Activated CD4-positive, CD25-positive, alpha-beta regulatory T cell (primary cell): ENCODE measurements around the gene MMP24.
"Not testable (repeated sequence)": the region's sequence is repeated elsewhere in the genome, so short reads cannot be mapped to it uniquely, and the experiment has no call there.

Experiments
- DNase-seq, 4 experiments: peaks; one replicate each; lab custom pipeline; 2025; lab: John Stamatoyannopoulos, UW

Gene MMP24

DNA sequence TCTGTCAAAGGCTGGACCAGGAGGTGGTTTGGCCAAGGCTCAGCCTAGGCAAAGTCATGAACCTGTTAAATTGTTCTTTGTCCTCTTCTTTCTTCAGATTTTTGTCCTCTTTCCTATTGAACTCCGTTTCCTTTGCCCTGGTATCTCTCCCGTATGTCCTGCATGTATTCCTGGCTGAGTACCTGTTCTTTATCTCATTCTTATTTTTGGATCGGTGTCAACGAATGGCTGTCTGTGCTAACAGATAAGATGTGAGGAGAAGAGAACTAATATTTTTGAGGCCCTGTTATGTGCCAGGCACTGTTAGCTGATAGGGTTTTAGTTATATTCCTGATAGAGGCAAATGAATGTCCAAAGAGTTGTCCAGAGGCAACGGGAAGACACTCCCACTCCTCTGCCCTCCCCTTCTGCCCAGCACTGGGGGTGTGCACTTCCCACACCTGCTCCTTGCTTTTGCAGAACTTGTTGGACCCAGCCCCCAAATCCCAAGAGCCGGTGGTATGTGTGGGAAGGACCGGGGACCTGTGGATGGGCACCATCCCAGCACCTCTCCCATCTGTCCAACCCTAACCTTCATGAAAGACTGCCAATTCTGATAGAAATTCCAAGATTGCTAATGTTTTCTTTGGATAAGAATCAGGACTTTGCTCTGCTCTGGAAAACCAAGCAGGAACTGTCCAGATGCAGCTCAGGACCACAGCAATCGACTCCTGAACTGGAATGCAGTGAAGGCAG lies 30.9 kb downstream of the MMP24 start:
- no peak for DNase-seq

DNA sequence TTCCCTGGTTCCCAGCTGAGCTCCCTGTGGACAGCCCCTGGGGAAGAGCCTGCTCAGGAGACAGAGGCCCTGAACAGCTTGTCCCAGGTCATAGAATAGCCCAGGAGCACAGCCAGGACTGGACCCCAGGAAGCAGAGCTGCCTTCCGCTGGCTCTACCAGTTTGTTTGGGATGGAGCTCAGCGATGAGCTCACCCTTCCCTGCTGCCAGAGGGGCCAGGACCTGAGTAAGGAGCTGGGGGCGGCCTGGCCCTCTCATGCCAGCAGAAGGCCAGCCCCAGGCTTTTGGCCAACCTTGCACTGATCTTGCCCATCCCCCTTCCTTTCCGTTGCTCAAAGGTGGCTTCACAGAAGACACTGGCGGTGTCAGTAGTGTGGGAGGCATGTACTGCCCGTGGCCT lies 33.9 kb downstream of the MMP24 start:
- no peak for DNase-seq

GRCh38 chr20:35262321-35262720 lies 35.8 kb downstream of the MMP24 start:
- DNase-seq: not testable (repeated sequence)

GRCh38 chr20:35262731-35263531 lies 36.4 kb downstream of the MMP24 start:
- not testable (repeated sequence) for DNase-seq

- DNase-seq: no peak
Measured at GRCh38 chr20:35263532-35264341, 37.2 kb downstream of the MMP24 start.

- DNase-seq: no peak
Measured at GRCh38 chr20:35264755-35265154, 38.3 kb downstream of the MMP24 start.

DNA sequence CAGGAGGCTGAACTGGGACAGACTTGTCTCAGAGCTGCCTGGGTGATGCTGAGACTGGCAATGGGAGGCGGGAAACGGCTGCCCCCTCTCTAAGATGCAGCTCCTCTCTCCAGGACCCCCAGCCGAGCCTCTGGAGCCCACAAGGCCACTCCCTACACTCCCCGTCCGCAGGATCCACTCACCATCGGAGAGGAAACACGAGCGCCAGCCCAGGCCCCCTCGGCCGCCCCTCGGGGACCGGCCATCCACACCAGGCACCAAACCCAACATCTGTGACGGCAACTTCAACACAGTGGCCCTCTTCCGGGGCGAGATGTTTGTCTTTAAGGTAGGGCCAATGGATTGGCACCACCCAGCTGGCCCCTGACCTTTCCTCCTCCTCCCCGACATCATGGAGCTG lies 40.6 kb downstream of the MMP24 start:
- DNase-seq: no peak

DNA sequence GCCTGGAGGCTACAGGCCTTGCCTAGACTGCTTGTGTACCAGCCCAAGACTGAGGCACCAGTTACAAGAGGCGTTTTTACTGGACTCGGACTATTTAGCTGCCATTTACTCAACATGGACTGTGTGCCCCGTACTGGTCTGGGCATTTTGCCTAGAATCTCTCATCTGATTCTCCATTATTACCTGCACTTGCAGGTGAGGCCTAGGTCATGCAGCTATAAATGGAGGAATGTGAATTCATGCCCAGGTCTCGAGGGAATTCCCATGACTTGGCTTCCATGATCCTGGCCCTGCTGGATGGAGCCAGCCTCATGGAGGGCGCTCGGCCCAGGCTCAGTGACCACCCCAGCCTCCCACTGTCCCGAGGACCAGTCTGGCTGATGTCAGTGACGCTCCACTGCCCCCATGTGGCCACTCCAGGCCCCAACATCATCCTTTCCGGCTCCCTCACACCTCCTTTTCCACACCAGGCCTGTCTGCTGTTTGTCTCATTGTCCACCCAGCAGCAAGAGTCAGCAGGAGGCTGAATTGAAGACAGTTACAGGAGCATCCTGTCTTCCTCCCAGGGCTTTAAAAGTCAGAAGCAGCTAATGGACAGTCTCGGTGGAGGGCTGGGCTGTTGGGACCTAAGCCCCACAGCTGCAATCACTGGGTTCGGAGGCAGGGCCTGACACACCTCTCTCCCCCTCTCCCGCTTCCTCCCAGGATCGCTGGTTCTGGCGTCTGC lies 42.7 kb downstream of the MMP24 start:
- DNase-seq: no peak

DNA sequence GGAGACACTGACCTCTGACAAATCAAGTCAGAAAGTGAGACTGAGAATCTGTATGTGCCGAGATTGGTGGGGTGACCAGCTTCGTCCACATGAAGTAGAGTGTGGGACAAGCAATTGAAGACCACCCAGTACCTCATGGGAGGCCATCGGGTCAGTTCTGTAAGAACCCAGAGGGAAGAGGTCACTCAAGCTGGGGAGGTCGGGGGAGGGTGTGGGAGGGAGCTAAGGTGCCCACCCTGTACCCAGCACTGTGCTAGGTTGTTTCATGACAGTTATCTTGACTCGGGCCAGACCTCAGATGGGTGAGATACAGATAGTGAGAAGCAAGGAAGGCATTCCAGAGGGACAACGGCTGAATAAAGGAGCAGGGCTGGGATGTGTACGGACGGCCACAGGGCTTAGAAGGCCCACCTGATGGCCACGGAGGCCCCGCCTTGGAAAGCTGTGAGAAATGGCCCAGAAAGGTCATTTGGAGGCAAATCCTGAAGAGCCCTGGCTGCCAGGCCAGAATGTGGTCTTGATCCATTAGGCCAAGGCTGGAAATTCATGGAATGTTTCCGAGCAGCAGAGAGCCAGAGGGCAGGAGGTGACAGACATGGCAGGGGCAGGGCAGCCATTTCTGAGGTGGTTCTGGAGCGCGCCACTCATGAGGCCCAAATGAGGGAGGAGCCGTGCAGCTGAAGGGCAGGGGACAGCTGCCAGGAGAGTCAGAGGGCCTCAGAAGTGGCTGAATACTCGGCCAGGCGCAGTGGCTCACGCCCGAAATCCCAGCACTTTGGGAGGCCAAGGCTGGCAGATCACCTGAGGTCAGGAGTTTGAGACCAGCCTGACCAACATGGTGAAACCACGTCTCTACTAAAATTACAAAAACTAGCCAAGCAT lies 43.8 kb downstream of the MMP24 start:
- no peak for DNase-seq

DNA sequence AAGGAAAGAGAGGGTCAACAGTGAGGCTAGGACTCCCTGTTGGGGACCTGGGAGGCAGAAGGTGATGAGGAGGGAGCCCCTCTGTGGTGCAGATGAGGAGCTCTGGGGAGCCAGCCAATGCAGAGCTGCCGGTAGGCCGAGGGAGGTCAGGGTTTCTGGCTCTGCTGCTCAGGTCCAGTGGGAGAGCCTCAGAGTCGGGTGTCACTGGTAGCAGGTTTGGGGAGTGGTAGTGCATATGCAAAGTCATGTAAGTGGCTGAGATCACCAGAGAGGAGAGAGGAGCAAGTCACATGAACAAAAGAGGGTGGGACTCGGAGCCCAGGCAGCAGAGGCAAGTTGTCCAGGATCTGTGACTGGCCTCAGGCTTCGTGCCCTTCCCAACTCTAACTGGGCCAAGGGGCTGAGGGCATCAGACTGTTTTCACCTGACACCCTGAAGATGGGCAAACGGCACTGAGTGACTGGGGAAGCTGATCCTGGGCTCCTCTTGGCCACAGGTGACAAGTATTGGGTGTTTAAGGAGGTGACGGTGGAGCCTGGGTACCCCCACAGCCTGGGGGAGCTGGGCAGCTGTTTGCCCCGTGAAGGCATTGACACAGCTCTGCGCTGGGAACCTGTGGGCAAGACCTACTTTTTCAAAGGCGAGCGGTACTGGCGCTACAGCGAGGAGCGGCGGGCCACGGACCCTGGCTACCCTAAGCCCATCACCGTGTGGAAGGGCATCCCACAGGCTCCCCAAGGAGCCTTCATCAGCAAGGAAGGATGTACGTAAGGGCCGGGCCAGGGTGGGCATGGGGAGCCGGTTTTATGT lies 44.8 kb downstream of the MMP24 start:
- no peak for DNase-seq

- no peak for DNase-seq
Measured at GRCh38 chr20:35271904-35272303, 45.4 kb downstream of the MMP24 start.

DNA sequence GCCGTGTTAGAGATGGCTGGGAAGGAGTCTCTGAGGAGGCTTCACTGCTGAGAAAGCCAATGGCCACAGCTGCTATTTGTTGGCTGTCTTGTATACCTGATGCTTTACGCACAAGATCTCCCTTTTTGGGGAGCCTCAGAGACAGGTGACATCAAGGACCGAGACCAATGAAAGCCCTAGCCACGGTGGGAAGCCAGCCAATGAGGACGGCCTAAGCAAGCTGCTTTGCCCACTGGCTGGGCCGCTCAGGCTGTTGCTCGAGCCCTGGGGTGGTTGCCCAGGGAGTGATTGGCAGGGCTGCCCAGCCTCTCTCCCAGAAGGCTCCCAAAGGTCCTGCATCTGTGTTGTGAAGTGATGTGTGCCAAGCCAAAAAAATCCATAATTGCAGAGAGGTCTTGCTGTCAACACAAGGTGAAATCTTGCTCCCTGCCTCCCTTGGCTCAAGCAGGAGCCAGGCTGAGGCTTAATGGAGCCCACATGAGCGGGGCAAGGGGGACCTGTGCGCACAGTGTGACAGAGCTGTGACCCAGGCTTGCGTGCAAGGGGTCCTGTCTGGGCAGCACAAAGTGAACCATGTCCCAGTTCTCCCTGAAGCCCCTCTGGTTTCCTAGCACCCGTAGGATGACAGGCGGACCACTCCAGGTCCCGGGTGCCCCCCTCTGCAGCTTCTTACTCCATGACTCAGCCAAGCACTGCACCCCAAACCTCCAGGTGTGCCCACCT lies 47.1 kb downstream of the MMP24 start:
- DNase-seq: no peak

DNA sequence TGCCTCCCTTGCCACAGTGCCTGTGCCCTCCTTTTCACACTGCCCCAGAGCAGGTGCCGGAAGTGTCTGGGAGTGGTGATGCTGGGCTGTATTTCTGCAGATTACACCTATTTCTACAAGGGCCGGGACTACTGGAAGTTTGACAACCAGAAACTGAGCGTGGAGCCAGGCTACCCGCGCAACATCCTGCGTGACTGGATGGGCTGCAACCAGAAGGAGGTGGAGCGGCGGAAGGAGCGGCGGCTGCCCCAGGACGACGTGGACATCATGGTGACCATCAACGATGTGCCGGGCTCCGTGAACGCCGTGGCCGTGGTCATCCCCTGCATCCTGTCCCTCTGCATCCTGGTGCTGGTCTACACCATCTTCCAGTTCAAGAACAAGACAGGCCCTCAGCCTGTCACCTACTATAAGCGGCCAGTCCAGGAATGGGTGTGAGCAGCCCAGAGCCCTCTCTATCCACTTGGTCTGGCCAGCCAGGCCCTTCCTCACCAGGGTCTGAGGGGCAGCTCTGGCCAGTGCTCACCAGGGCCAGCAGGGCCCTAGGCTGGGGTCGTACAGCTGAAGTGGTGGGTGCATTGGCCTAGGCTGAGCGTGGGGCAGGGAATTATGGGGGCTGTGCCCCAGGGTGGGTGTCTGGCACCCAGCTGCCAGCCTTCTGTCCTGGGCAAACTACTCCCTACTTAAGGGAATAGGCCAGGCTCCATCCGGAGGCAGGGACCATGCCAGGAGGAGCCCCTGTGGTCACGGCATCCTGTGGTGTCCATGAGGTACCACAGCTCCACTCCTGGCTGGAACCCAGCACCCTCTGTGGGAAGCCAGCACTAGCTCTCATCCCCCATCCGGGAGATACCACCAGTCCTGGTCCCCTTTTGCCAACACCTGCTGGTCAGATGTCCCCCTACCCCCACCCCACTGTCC lies 47.9 kb downstream of the MMP24 start:
- no peak for DNase-seq

DNA sequence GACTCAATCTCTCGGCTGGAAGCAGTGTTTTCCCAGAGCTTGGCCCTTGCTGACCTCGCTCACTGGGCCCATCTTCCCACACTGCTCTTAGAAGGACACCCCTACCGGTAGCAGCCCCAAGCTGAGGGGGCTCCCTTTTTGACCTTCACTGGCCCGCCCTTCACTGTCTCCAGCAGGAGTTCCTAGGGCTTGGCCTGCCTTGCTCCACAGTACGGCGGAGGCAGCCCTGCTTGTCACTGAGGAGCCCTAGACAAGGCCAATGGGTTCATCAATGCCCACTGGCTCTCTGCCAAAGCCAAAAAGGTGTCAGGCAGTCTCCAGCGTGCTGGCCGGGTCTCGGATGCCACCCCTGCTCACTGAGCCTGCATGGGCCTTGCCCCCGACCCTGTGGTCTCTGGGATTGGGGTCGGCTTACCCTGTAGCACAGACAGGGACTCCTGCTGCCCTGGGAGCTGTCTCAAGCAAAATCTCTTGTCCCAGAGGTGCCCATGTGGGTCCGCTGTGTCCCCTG lies 49.3 kb downstream of the MMP24 start:
- DNase-seq: no peak

DNA sequence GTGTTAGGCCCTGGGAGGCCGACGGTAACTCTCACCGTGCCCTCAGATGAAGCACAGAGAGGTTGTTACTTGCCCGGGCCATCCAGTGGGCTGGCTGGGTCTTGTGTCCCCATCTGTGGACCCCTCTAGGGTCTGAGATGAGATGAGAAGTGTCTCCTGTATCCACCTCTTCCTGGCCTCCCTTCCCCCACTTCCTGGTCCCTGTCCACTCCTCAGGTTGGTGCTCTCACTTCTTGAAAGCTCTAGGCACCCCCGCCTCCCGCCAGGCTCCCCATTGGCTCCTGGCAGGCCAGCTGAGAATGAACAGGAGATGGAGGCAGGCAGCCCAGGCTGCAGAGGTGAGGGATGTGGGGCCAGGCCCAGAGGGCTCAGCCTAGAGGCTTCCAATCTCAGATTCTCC lies 49.9 kb downstream of the MMP24 start:
- no peak for DNase-seq

DNA sequence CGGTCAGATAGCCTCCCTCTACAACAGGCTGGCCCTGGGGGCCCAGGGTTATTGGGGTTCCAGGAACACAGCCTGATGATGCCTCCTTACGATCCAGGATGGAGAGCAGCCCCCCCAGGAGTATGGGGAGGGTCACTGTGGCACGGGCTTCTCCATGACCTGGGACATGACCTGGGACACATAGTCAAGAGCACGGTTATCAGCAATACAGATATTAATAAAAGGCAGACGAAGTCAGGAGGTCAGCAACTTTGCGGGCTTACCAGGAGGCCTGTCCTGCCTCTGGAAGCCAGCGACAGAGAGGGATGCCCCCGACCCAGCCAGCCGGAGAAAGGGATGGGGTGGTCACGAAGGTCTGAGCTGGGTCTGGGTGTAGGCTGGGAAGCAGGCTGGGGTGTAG lies 50.6 kb downstream of the MMP24 start:
- DNase-seq: no peak

GRCh38 chr20:35277531-35278395 lies 51.3 kb downstream of the MMP24 start, which contains the start of gene MMP24OS:
Gene MMP24OS (minus strand): TSS chr20:35278122. CDS start chr20:35277929, 193 bp downstream.
- DNase-seq: peak; percentile 64 to 84 (median 77)
